Fibroblast of peridontal ligament (primary cell): ENCODE measurements around the gene PAX4.

Source experiments
- DNase-seq: peaks from one replicate; pipeline ENCODE4 v3.0.0-alpha.2; 2010; ENCODE audit errors: extremely low read depth

Gene PAX4

GRCh38 chr7:127629268-127629854, 11.4 kb upstream of the PAX4 start:
- no peak for DNase-seq

GRCh38 chr7:127628445-127628844, 10.5 kb upstream of the PAX4 start:
- no peak for DNase-seq

GRCh38 chr7:127625331-127625730, 7.4 kb upstream of the PAX4 start:
- DNase-seq = no peak

- no peak for DNase-seq
Measured at GRCh38 chr7:127620406-127621233, 2.7 kb upstream of the PAX4 start.

- DNase-seq = no peak
Measured at GRCh38 chr7:127619681-127620405, 1.9 kb upstream of the PAX4 start.

- no peak for DNase-seq
Measured at GRCh38 chr7:127618775-127619174, 833 bp upstream of the PAX4 start.

GRCh38 chr7:127616724-127617123, 1.2 kb downstream of the PAX4 start:
- DNase-seq = no peak

- no peak for DNase-seq
Measured at GRCh38 chr7:127612263-127612662, 5.7 kb downstream of the PAX4 start.

GRCh38 chr7:127609297-127609696, 8.6 kb downstream of the PAX4 start:
- no peak for DNase-seq

GRCh38 chr7:127608446-127608845, 9.5 kb downstream of the PAX4 start:
- no peak for DNase-seq

- no peak for DNase-seq
Measured at GRCh38 chr7:127600885-127601284, 17.1 kb downstream of the PAX4 start.

- DNase-seq = no peak
Measured at GRCh38 chr7:127598318-127598717, 19.6 kb downstream of the PAX4 start.

GRCh38 chr7:127595737-127596136, 22.2 kb downstream of the PAX4 start:
- no peak for DNase-seq

GRCh38 chr7:127594490-127594889, 23.5 kb downstream of the PAX4 start:
- no peak for DNase-seq

GRCh38 chr7:127592550-127592949, 25.4 kb downstream of the PAX4 start:
- no peak for DNase-seq

GRCh38 chr7:127591591-127591990, 26.4 kb downstream of the PAX4 start:
- DNase-seq = no peak

- DNase-seq = no peak
Measured at GRCh38 chr7:127591189-127591588, 26.8 kb downstream of the PAX4 start.

GRCh38 chr7:127589896-127590295, 28.0 kb downstream of the PAX4 start:
- DNase-seq = no peak

GRCh38 chr7:127588697-127589482, 29.1 kb downstream of the PAX4 start:
- DNase-seq = peak; percentile 60

GRCh38 chr7:127588019-127588696, 29.8 kb downstream of the PAX4 start, which contains the start of gene ARF5:
Gene ARF5, plus strand, starts transcription at chr7:127588411. Its CDS starts 88 bp downstream, at chr7:127588499.
- DNase-seq = peak; percentile 70

- DNase-seq = no peak
Measured at GRCh38 chr7:127587663-127588018, 30.3 kb downstream of the PAX4 start.
